ENCODE data around the gene TMSB4X.
"Not testable (repeated sequence)": the region's sequence is repeated elsewhere in the genome, so short reads cannot be mapped to it uniquely, and the experiment has no call there.

The TMSB4X gene

GRCh38 chrX:12996934-12997435 is 22.1 kb downstream of the TMSB4X start:
- no peak for DNase-seq (ENCODE audit: low read depth in 3 of 3)

DNA sequence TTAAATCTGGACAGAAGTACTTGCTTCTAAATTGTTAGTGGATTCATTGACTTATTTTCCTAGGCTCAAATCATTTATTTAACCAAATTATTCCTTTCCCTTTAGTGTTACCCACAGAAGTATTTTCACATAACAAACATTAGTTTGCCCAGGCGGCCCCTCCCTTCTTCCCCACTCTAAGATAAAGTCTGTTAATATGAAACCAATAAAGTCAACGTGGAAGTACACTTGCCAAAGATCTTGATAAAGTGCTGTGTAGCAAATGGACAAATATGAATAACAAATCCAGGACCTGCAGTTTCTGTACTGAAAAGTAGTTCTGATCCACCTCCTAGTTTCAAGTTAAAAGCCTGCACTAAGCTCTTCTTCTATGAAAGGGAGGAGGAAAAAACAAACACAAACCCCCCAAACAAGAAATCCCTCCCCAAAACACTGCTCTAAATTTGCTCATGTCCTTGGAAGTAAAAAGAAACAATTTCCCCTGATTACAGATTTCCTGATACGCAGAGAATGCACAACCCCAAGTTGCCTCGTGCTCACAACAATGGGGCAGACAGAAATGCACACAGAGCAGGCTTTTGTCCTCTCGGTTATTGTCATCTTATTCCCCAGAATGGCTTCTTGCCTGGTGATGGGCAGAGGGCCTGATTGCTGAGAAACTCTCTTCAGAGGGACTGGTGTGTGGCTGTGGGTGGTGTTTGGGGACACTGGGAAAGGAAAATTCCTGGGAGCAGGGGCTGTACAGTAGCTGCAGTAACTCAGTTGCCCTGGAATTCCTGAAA is 23.2 kb downstream of the TMSB4X start:
- DNase-seq (ENCODE audit: low read depth in 3 of 3) = no peak

GRCh38 chrX:12999422-12999821 is 24.5 kb downstream of the TMSB4X start:
- peak in 1 of 3 experiments; percentile 41 for DNase-seq (ENCODE audit: low read depth in 3 of 3)

DNA sequence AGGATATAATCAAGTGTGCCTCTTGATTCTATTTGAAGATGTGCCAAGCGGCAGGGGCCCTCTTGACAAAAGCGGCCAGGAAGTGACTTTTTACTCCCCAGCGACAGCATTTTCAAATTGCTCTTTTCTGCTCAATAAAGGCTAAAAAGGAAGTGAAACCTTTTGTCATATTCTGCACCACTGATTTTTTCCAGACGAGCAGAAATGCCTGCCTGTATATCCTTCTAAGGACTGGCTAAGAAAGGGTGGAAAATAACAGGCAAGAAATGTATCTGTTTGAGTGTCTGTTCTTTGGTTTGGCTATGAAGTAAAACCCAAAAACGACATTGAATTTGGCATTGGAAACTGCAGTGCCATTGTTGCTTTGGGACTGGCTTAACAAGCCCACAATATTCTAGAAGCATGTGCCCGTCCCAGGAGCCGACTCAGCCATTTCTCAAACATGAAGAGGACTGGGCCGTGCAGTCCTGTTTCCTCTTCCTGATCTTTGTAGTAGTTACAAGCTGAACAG is 25.4 kb downstream of the TMSB4X start:
- DNase-seq (ENCODE audit: low read depth in 3 of 3) = no peak

DNA sequence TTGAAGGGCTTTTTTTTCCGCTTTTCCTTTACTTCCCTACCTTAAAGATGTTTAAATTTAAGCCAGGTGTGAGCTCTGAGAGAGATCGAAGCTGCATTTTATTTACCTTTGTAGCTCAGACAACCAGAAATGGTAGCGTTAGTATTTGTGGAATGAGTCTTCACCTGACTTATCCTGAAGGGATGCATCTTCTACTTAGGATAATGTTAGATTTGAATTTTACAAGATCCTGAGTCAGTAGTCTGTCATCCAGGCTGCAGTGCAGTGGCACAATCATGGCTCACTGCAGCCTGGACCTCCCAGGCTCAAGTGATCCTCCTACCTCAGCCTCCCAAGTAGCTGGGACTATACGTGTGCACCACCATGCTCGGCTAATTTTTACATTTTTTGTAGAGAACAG is 26.2 kb downstream of the TMSB4X start:
- no peak for DNase-seq (ENCODE audit: low read depth in 3 of 3)

DNA sequence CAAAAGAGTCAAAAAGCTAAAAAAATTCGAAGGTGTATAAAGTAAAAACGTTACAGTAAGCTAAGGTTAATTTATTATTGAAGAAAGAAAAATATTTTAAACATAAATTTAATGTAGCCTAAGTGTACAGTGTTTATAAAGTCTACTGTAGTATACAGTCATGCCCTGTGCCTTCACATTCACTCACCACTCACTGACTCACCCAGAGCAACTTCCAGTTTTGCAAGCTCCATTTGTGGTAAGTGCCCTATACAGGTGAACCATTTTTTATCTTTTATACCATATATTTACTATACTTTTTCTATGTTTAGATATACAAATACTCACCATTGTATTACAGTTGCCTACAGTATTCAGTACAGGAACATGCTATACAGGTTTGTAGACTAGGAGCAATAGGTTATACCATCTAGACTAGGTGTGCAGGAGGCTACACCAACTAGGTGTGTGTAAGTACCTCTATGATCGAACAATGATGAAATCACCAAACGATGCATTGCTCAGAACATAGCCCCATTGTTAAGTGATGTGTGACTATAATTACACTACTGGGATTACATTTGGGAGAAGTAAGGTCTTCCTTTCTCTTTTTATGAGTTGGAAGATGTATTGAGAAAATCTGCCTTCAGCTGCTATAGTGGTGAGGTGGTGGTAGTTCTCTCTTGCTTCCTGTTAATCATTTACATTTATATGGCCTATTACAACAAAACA is 27.2 kb downstream of the TMSB4X start:
- DNase-seq (ENCODE audit: low read depth in 3 of 3) = no peak

DNA sequence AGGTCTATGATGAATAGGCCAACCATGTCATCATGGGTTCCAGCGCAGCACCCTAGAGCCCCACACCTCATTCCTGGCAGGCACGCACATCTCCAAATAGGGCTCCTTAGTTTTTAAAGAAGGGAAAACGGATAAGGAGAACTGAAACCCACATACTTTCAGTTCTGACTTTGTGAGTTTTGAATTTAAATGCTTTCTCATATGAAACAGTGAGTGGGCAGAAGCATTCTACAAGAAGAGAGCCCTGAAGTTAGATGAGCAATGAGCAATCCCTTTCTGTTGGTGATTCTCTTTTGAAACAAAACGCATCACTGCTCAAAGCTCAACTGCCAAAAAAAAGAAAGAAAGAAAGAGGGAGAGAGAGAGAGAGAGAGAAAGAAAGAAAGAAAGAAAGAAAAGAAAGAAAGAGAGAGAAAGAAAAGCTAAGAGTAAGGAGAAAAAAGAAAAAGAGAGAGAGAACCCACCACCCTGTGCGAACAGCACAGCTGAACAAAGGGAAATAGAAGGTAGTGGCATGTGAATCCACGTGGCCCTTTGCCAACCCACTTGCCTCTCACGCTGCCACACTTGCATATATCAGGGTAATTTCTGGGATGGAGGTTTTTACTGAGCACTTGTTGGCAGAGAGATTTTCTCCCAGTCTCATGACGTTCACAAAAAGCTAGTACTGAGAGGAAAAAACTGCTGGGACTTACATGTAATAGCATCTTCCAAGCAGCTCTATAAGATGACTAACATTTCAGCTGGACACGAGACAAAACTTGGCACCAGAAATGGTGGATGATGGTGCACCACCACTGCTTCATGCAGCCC is 31.0 kb downstream of the TMSB4X start:
- peak in 1 of 3 experiments; percentile 14 for DNase-seq (ENCODE audit: low read depth in 3 of 3)

GRCh38 chrX:13007519-13008188 is 32.7 kb downstream of the TMSB4X start:
- DNase-seq (ENCODE audit: low read depth in 3 of 3) = no peak

DNA sequence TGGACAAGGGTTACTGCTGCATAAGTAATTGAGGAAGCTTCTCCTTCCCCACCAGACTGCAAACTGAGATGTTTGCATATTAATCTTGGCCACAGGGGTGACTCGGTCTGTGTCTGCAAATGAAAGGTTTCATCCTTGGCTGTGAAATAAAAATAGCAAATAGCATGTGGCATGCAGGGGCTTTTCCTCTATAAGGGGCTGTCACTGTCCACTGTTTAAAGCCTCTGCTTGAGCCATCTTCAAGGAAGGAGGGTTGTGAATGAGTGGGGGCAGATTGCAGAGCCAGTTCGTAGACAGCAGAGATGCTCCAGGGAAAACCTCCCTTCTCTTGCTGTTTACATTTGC is 33.3 kb downstream of the TMSB4X start:
- no peak for DNase-seq (ENCODE audit: low read depth in 3 of 3)

- no peak for DNase-seq (ENCODE audit: low read depth in 3 of 3)
Measured at GRCh38 chrX:13008851-13009250, 33.9 kb downstream of the TMSB4X start.

- no peak for DNase-seq (ENCODE audit: low read depth in 3 of 3)
Measured at GRCh38 chrX:13009273-13009672, 34.4 kb downstream of the TMSB4X start.

DNA sequence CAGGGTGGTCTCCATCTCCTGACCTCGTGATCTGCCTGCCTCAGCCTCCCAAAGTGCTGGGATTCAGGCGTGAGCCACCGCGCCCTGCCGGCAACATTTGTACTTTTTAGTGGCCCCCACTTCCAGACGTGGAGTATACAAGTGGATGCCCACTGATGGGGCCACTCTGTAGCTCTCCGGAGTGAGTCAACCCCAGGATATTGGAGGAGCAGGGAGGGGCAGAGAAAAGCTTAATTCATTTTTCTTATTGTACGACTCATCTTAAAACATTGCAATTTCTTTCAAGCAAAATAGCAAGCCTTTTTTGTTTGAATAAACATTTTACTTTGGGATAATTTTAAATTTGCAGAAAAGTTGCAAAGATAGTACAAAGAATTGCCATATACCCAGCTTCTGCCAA is 34.9 kb downstream of the TMSB4X start:
- DNase-seq (ENCODE audit: low read depth in 3 of 3) = no peak

DNA sequence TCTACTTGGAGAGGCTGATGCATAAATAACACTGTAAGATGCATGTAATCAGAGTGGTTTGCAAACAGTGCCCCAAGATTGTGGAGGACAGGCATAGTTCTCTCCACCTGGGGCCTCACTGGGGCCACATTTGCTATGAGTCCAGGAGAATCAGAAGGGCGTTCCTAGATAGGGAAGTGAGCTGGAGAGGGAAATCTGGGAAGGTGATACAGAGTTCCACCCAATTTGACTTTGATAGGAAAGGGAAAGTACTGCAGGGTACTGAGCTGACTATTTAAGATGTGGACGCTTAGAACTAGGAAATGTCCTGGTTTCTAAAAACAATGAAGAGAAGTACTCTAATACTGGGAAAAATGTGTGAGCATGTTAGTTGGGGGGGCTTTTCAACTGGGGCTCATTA is 35.6 kb downstream of the TMSB4X start:
- DNase-seq (ENCODE audit: low read depth in 3 of 3) = no peak

GRCh38 chrX:13013363-13014110 is 38.6 kb downstream of the TMSB4X start:
- no peak for DNase-seq (ENCODE audit: low read depth in 3 of 3)

GRCh38 chrX:13014111-13015096 is 39.5 kb downstream of the TMSB4X start:
- DNase-seq (ENCODE audit: low read depth in 3 of 3) = no peak

DNA sequence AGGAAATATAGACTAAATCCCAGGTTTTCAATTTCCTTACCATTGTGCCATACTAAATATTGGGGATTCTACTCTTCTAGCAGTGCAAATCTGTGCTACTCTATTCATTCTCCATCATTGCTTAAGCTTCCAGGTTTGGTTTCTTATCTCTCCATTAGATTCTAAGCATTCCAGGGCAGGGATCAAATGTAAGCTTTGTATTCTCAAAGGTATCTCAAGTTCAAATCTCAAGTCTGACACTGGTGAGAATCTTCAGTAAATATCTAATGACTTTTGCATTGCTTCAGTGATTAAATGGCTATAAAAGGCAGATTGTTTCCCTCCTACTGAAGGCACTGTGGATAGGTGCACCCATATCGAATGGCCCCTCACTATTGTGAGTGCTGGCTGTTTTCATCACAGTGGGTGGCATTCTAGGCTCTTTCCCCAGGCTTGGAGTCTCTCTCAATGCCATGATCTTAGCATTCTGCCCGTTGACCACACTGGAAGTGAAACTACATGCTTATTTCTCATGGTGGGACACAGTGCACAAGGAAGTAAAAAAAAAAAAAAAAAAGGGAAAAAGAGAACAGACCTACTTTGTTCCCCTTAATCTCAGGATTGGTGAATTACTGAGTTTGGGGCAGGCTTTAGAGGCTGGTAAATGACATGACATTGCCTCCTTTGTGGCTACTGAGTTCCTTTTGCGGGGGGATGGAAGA is 40.8 kb downstream of the TMSB4X start:
- no peak for DNase-seq (ENCODE audit: low read depth in 3 of 3)

DNA sequence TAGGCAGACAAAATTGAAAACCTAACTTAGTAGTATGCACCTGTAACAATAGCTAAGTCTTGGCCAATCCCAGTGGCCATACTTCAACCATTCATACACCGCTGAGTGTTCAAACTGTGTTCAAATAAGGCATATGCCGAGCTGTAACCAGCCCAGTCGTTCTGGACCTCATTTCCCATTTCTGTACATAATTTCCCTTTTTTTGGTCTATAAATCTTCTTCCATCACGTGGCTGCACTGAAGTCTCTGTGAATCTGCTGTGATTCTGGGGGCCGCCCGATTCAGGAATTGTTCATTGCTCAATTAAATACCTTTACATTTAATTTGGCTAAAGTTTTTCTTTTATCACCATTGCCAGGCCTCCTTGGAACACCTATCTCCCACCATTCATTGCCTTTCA is 41.8 kb downstream of the TMSB4X start:
- DNase-seq (ENCODE audit: low read depth in 3 of 3) = not testable (repeated sequence)

- DNase-seq (ENCODE audit: low read depth in 3 of 3) = no peak
Measured at GRCh38 chrX:13022926-13023325, 48.0 kb downstream of the TMSB4X start.

DNA sequence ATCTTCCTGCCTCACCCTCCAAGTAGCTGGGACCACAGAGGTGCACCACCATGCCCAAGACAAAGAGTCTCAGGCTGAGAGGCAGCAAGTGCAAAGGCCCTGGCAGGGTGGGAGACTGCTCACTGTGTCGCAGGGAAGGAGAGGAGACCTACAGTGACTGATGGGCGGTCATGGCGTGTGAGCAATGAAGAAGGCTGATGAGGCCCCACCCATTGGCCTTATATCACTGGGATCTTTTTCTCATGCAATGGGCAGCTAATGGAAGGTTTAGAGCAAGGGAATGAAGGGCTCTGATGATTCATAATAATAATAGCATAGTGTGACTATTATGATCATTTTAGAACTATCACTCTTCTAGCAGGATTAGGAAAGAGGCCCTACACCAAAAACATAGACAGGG is 48.7 kb downstream of the TMSB4X start:
- no peak for DNase-seq (ENCODE audit: low read depth in 3 of 3)

All from stimulated activated CD4-positive, alpha-beta T cell treated with anti-CD3 and anti-CD28 coated beads, TNF-alpha, amount 100 ng/mL, for 24 hours (primary cell).